Astrocyte (in vitro differentiated cells and primary cell): ENCODE data around the gene MNT. TPM values are rescaled to one million over a fixed set of nuclear protein-coding genes. Genes with fewer than 3 reads are reported as not detected.

ENCODE experiments used
- DNase-seq: peaks from one replicate; pipeline ENCODE4 v3.0.0-alpha.2; 2010; ENCODE audit warnings: low read depth
- FAIRE-seq: peaks from 2 replicates; lab custom pipeline; 2011; peaks lifted over from hg19 to GRCh38; lab: Jason Lieb, UNC
- H2AFZ ChIP-seq: 2 replicates; pipeline ENCODE4 v1.6.0; 2012; ENCODE audit warnings: low read depth, low read length, inconsistent platforms
- H3K27ac ChIP-seq: 2 replicates; pipeline ENCODE4 v1.5.1; 2011; ENCODE audit warnings: low read depth, low read length, inconsistent platforms
- H3K27me3 ChIP-seq: 2 replicates; pipeline ENCODE4 v1.6.0; 2011; ENCODE audit warnings: low read length, inconsistent platforms; ENCODE audit not compliant: insufficient read depth
- H3K36me3 ChIP-seq: 2 replicates; pipeline ENCODE4 v1.5.1; 2011; ENCODE audit warnings: low read length, inconsistent platforms; ENCODE audit not compliant: insufficient read depth
- H3K4me1 ChIP-seq: 2 replicates; pipeline ENCODE4 v1.5.1; 2011; ENCODE audit warnings: low read length, inconsistent platforms; ENCODE audit not compliant: insufficient read depth
- H3K4me2 ChIP-seq: 2 replicates; pipeline ENCODE4 v1.6.0; 2012; ENCODE audit warnings: low read length, inconsistent platforms
- H3K4me3 ChIP-seq: 2 replicates; pipeline ENCODE4 v1.5.1; 2011; ENCODE audit warnings: low read depth, mild to moderate bottlenecking, low read length, inconsistent platforms; ENCODE audit not compliant: insufficient read depth
- H3K79me2 ChIP-seq: 2 replicates; pipeline ENCODE4 v1.6.0; 2012; ENCODE audit warnings: mild to moderate bottlenecking, low read length, inconsistent platforms; ENCODE audit not compliant: insufficient read depth
- H3K9ac ChIP-seq: 2 replicates; pipeline ENCODE4 v1.6.0; 2012; ENCODE audit warnings: mild to moderate bottlenecking, low read length, inconsistent platforms
- H3K9me3 ChIP-seq: 2 replicates; pipeline ENCODE4 v1.5.1; 2012; ENCODE audit warnings: low read depth, mild to moderate bottlenecking, low read length, inconsistent platforms; ENCODE audit not compliant: insufficient read depth
- H4K20me1 ChIP-seq: 2 replicates; pipeline ENCODE4 v1.6.0; 2012; ENCODE audit warnings: low read length, inconsistent platforms; ENCODE audit not compliant: insufficient read depth
- H3K27ac Mint-ChIP-seq: one replicate; pipeline ENCODE4 v1.8.0; 2021; ENCODE audit warnings: mild to moderate bottlenecking, mixed read lengths; ENCODE audit not compliant: unreplicated experiment
- H3K27me3 Mint-ChIP-seq: one replicate; pipeline ENCODE4 v1.8.0; 2021; ENCODE audit warnings: low read depth, mixed read lengths; ENCODE audit not compliant: unreplicated experiment
- H3K36me3 Mint-ChIP-seq: one replicate; pipeline ENCODE4 v1.8.0; 2021; ENCODE audit warnings: low read depth, mixed read lengths; ENCODE audit not compliant: unreplicated experiment
- H3K4me1 Mint-ChIP-seq: one replicate; pipeline ENCODE4 v1.8.0; 2021; ENCODE audit warnings: low read depth, mixed read lengths; ENCODE audit not compliant: unreplicated experiment
- H3K4me3 Mint-ChIP-seq: one replicate; pipeline ENCODE4 v1.8.0; 2021; ENCODE audit warnings: mild to moderate bottlenecking, moderate library complexity, mixed read lengths; ENCODE audit not compliant: unreplicated experiment
- H3K9me3 Mint-ChIP-seq: one replicate; pipeline ENCODE4 v1.8.0; 2021; ENCODE audit warnings: mild to moderate bottlenecking, mixed read lengths; ENCODE audit not compliant: unreplicated experiment
- CTCF ChIP-seq: IDR thresholded peaks from 2 replicates; pipeline ENCODE4 v1.5.1; 2011; ENCODE audit warnings: low read depth, mild to moderate bottlenecking, inconsistent platforms, low read length, moderate library complexity; ENCODE audit not compliant: insufficient read depth
- EZH2 ChIP-seq: IDR thresholded peaks from 2 replicates; pipeline ENCODE4 v1.6.1; 2012; ENCODE audit warnings: mild to moderate bottlenecking, low read length, inconsistent platforms; ENCODE audit not compliant: insufficient read depth
- total RNA-seq: library from RNA; stranded (reverse); gene quantifications from 2 replicates; pipeline ENCODE4 v1.2.1, GENCODE V29; 2021

Gene MNT
- total RNA-seq, 1 donor from 2014 or later: 29.1 TPM

- Histone ChIP-seq H3K4me3 (no peak overlapping the region), H3K27ac (no peak overlapping the region), H3K9me3 (no peaks in the 10 kb centered on the region), H3K4me2 (no peak overlapping the region), H3K79me2 (no peaks in the 10 kb centered on the region), H2AFZ (no peak overlapping the region), H3K36me3 (peaks cover 7% of the 10 kb centered on the region), H3K4me1 (peaks cover 10% of the 10 kb centered on the region), H3K27me3 (no peaks in the 10 kb centered on the region), H3K9ac (no peak overlapping the region), H4K20me1 (peaks cover 6% of the 10 kb centered on the region)
- TF ChIP-seq EZH2 (no peak), CTCF (no peak)
- no peak for DNase-seq
- Mint-ChIP-seq H3K9me3 (no peaks in the 10 kb centered on the region), H3K27me3 (no peaks in the 10 kb centered on the region), H3K4me3 (no peak overlapping the region), H3K27ac (peak overlapping the region; percentile 69), H3K4me1 (peaks cover 14% of the 10 kb centered on the region), H3K36me3 (peaks cover 9% of the 10 kb centered on the region)
- FAIRE-seq: no peak
Observed at GRCh38 chr17:2380226-2380922, 20.5 kb downstream of the MNT start.

GRCh38 chr17:2379489-2380225, 21.2 kb downstream of the MNT start:
- no peak for TF ChIP-seq EZH2
- TF ChIP-seq CTCF: no peak
- Histone ChIP-seq H3K4me1 (peaks cover 10% of the 10 kb centered on the region), H3K27ac (no peak overlapping the region), H3K36me3 (peaks cover 7% of the 10 kb centered on the region), H3K4me3 (no peak overlapping the region), H2AFZ (no peak overlapping the region), H3K9ac (no peak overlapping the region), H3K4me2 (no peak overlapping the region), H3K9me3 (no peaks in the 10 kb centered on the region), H3K27me3 (no peaks in the 10 kb centered on the region), H3K79me2 (no peaks in the 10 kb centered on the region), H4K20me1 (peaks cover 6% of the 10 kb centered on the region)
- Mint-ChIP-seq H3K4me3 (no peak overlapping the region), H3K36me3 (peaks cover 9% of the 10 kb centered on the region), H3K27me3 (no peaks in the 10 kb centered on the region), H3K4me1 (peaks cover 16% of the 10 kb centered on the region), H3K9me3 (no peaks in the 10 kb centered on the region), H3K27ac (no peak overlapping the region)
- no peak for DNase-seq
- no peak for FAIRE-seq
